Measurements from ENCODE around the gene ZNF507. TPM values are rescaled to one million over a fixed set of nuclear protein-coding genes. Genes with fewer than 3 reads are reported as not detected.

The ZNF507 gene
- total RNA-seq, 4 donors from 2014 or later = 12.2 to 29.6 (median 16.1) TPM

GRCh38 chr19:32380269-32380668 lies 34.9 kb downstream of the ZNF507 start:
- ATAC-seq (ENCODE audit: low FRiP score) (no peak), DNase-seq (ENCODE audit: low spot score) (no peak)
- no peak for TF ChIP-seq CTCF (IDR thresholded peaks at IDR 0.05)

GRCh38 chr19:32387701-32388392 lies 42.4 kb downstream of the ZNF507 start:
- no peak for TF ChIP-seq CTCF (IDR thresholded peaks at IDR 0.05)
- no peak for DNase-seq (ENCODE audit: low spot score)
- ATAC-seq (ENCODE audit: low FRiP score) = no peak

GRCh38 chr19:32388393-32388855 lies 43.0 kb downstream of the ZNF507 start:
- DNase-seq (ENCODE audit: low spot score) (no peak), ATAC-seq (ENCODE audit: low FRiP score) (no peak)
- no peak for TF ChIP-seq CTCF (IDR thresholded peaks at IDR 0.05)

GRCh38 chr19:32392901-32393300 lies 47.5 kb downstream of the ZNF507 start:
- TF ChIP-seq CTCF (IDR thresholded peaks at IDR 0.05) = no peak
- ATAC-seq (ENCODE audit: low FRiP score) (no peak), DNase-seq (ENCODE audit: low spot score) (no peak)

GRCh38 chr19:32396046-32396652 lies 50.7 kb downstream of the ZNF507 start:
- DNase-seq (ENCODE audit: low spot score) = no peak
- ATAC-seq (ENCODE audit: low FRiP score) = no peak
- no peak for TF ChIP-seq CTCF (IDR thresholded peaks at IDR 0.05)

GRCh38 chr19:32397671-32398101 lies 52.3 kb downstream of the ZNF507 start:
- DNase-seq (ENCODE audit: low spot score) (no peak), ATAC-seq (ENCODE audit: low FRiP score) (no peak)
- TF ChIP-seq CTCF (IDR thresholded peaks at IDR 0.05) = no peak

GRCh38 chr19:32401992-32402391 lies 56.6 kb downstream of the ZNF507 start:
- TF ChIP-seq CTCF (IDR thresholded peaks at IDR 0.05) = no peak
- ATAC-seq (ENCODE audit: low FRiP score) = no peak

More at GRCh38 chr19:32401992-32402391, 56.6 kb downstream of the ZNF507 start:
- DNase-seq (ENCODE audit: low spot score) = no peak

Data from omental fat pad (tissue), 4 donors.